ENCODE measurements around the gene CCDC122.

Gene CCDC122

GRCh38 chr13:43786472-43786765 lies 93.1 kb downstream of the CCDC122 start:
- no peak for DNase-seq (ENCODE audit: extremely low spot score)
- POLR2A ChIA-PET, result no interaction called here
- CTCF ChIA-PET, result no interaction called here
- TF ChIP-seq HDGF (IDR thresholded peaks at IDR 0.05; ENCODE audit: borderline replicate concordance) (no peak), FOXK2 (IDR thresholded peaks at IDR 0.05) (no peak), FOXA1 (IDR thresholded peaks at IDR 0.05) (no peak), NFRKB (IDR thresholded peaks at IDR 0.05) (no peak)
